Mesodermal cell (in vitro differentiated cells): ENCODE measurements around the gene INHBC.
A peak's percentile ranks its signal among the peaks of the same experiment; 100 is the strongest.

Experiments used
- H3K27ac ChIP-seq: 2 replicates; pipeline ENCODE4 v1.7.0; 2013; ENCODE audit warnings: mild to moderate bottlenecking, low read depth, low read length, moderate library complexity; ENCODE audit not compliant: severe bottlenecking
- H3K36me3 ChIP-seq: 2 replicates; pipeline ENCODE4 v1.7.1; 2013; ENCODE audit warnings: mild to moderate bottlenecking, low read length, moderate library complexity; ENCODE audit not compliant: control insufficient read depth, insufficient read depth
- H3K4me1 ChIP-seq: one replicate; pipeline ENCODE4 v1.7.1; 2013; ENCODE audit warnings: mild to moderate bottlenecking, low read length; ENCODE audit not compliant: insufficient read depth, control insufficient read depth, poor library complexity, severe bottlenecking
- H3K4me3 ChIP-seq: 2 replicates; pipeline ENCODE4 v1.7.0; 2013; ENCODE audit warnings: low read length, control low read depth, mild to moderate bottlenecking; ENCODE audit not compliant: insufficient read depth, poor library complexity, severe bottlenecking; ENCODE audit errors: extremely low read depth
- H3K9me3 ChIP-seq: 2 replicates; pipeline ENCODE4 v1.7.1; 2013; ENCODE audit warnings: mild to moderate bottlenecking, low read length, moderate library complexity; ENCODE audit not compliant: control insufficient read depth
- WGBS, 2 experiments: methylation state at CpG; one replicate each; pipeline ENCODE4 v1.1.5; 2013; ENCODE audit warnings: missing lambda C conversion rate in 2 of 2; ENCODE audit not compliant: insufficient coverage in 2 of 2; 5-methylcytosine and 5-hydroxymethylcytosine counted together

Gene INHBC

GRCh38 chr12:57469296-57470164 lies 34.9 kb downstream of the INHBC start:
- Histone ChIP-seq H3K4me1 (no peaks in the 10 kb centered on the region), H3K27ac (no peak overlapping the region), H3K36me3 (no peaks in the 10 kb centered on the region), H3K4me3 (no peak overlapping the region), H3K9me3 (no peaks in the 10 kb centered on the region)
- 92 to 95% methylated on average over 7 to 10 of the region's 10 CpGs for WGBS, 2 experiments

- no peak overlapping the region for H3K27ac ChIP-seq
- WGBS, 2 experiments: 95 to 100% methylated on average over 14 of the region's 14 CpGs
These were observed 35.8 kb downstream of the INHBC start for GRCh38 chr12:57470286-57470969.

GRCh38 chr12:57470970-57471656 lies 36.5 kb downstream of the INHBC start:
- H3K36me3 ChIP-seq: no peaks in the 10 kb centered on the region
- H3K9me3 ChIP-seq: no peaks in the 10 kb centered on the region
- WGBS, 2 experiments: 74 to 83% methylated on average over 2 to 3 of the region's 4 CpGs
- peaks cover 4% of the 10 kb centered on the region for H3K4me1 ChIP-seq
- no peak overlapping the region for H3K27ac ChIP-seq
- H3K4me3 ChIP-seq: no peak overlapping the region

More at GRCh38 chr12:57470286-57470969, 35.8 kb downstream of the INHBC start:
- Histone ChIP-seq H3K4me3 (no peak overlapping the region), H3K36me3 (no peaks in the 10 kb centered on the region), H3K4me1 (peaks cover 2% of the 10 kb centered on the region), H3K9me3 (no peaks in the 10 kb centered on the region)

- peaks cover 8% of the 10 kb centered on the region for H3K4me1 ChIP-seq
- H3K4me3 ChIP-seq: no peak overlapping the region
- H3K9me3 ChIP-seq: no peaks in the 10 kb centered on the region
- H3K27ac ChIP-seq: no peak overlapping the region
- 80 to 100% methylated on average over 3 of the region's 3 CpGs for WGBS, 2 experiments
- H3K36me3 ChIP-seq: no peaks in the 10 kb centered on the region
These were observed 37.1 kb downstream of the INHBC start for GRCh38 chr12:57471661-57472060.

DNA sequence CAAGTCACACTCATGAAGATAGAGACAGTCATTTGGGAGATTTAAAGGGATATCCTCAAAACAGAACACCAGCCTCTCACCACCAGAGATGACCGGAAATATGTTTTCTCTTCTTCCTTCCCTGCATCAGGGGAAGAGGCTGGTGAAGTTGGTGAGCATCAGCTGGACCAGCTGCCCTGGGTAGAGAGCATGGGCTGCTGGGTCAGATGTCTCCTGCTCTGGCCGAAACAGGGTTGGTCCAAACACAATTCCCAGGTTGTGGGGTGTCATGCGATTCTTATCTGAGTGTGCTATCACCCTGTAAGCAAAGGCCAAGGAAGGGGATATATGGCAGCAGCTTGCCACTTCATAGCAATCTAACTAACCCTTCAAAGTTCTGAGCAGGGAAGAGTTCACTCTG lies 37.8 kb downstream of the INHBC start:
- H3K9me3 ChIP-seq: no peaks in the 10 kb centered on the region
- peaks cover 13% of the 10 kb centered on the region for H3K4me1 ChIP-seq
- H3K4me3 ChIP-seq: no peak overlapping the region
- H3K27ac ChIP-seq: no peak overlapping the region
- no peaks in the 10 kb centered on the region for H3K36me3 ChIP-seq
- 93% methylated on average over 2 of the region's 3 CpGs; no CpG with 5 or more reads in 1 of the 2 experiments for WGBS, 2 experiments

GRCh38 chr12:57473392-57473791 lies 38.8 kb downstream of the INHBC start:
- H3K36me3 ChIP-seq: no peaks in the 10 kb centered on the region
- 88 to 92% methylated on average over 2 of the region's 3 CpGs for WGBS, 2 experiments
- H3K9me3 ChIP-seq: no peaks in the 10 kb centered on the region
- H3K4me1 ChIP-seq: peaks cover 21% of the 10 kb centered on the region
- no peak overlapping the region for H3K27ac ChIP-seq
- H3K4me3 ChIP-seq: no peak overlapping the region

DNA sequence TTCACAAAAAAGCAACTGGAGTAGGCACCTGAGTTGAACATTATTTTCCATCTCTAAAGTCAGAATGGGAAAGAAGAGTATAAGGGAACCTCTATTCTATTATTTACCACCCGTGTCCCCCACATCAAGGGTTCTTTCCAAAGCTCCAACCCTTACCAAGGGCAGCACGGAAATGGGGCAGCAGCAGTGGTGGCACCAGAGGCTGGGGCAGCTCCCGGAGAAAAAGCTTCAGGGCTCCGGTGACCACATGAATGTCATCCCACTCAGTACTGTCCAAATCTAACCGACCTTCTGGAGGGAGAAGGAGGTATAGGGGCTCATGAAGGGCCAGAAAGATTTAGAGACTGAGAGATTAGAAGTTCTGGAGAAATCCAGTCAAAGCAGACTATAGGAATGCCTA lies 39.3 kb downstream of the INHBC start:
- no peaks in the 10 kb centered on the region for H3K36me3 ChIP-seq
- no peaks in the 10 kb centered on the region for H3K9me3 ChIP-seq
- 80 to 93% methylated on average over 1 to 2 of the region's 5 CpGs for WGBS, 2 experiments
- no peak overlapping the region for H3K4me3 ChIP-seq
- H3K4me1 ChIP-seq: peaks cover 25% of the 10 kb centered on the region
- no peak overlapping the region for H3K27ac ChIP-seq

- Histone ChIP-seq H3K4me1 (peaks cover 29% of the 10 kb centered on the region), H3K4me3 (no peak overlapping the region), H3K36me3 (no peaks in the 10 kb centered on the region), H3K27ac (no peak overlapping the region), H3K9me3 (no peaks in the 10 kb centered on the region)
- WGBS, 2 experiments: 95 to 97% methylated on average over 5 to 6 of the region's 8 CpGs
These were observed 39.8 kb downstream of the INHBC start for GRCh38 chr12:57474430-57474829.

GRCh38 chr12:57474862-57475261 lies 40.3 kb downstream of the INHBC start:
- no peaks in the 10 kb centered on the region for H3K9me3 ChIP-seq
- H3K4me1 ChIP-seq: peaks cover 32% of the 10 kb centered on the region

GRCh38 chr12:57475271-57476161 lies 40.9 kb downstream of the INHBC start:
- peak overlapping the region; percentile 30 for H3K4me3 ChIP-seq
- WGBS, 2 experiments: 3 to 4% methylated on average over 35 to 72 of the region's 84 CpGs
- peaks cover 32% of the 10 kb centered on the region for H3K4me1 ChIP-seq

More at GRCh38 chr12:57474862-57475261, 40.3 kb downstream of the INHBC start:
- H3K4me3 ChIP-seq: peak overlapping the region; percentile 30
- H3K27ac ChIP-seq: no peak overlapping the region
- WGBS, 2 experiments: 64 to 65% methylated on average over 5 to 6 of the region's 7 CpGs
- H3K36me3 ChIP-seq: no peaks in the 10 kb centered on the region

More at GRCh38 chr12:57475271-57476161, 40.9 kb downstream of the INHBC start:
- Histone ChIP-seq H3K9me3 (no peaks in the 10 kb centered on the region), H3K36me3 (no peaks in the 10 kb centered on the region), H3K27ac (no peak overlapping the region)
